Endodermal cell (in vitro differentiated cells): ENCODE results near the gene DENND1A. TPM values are rescaled to one million over a fixed set of nuclear protein-coding genes. Genes with fewer than 3 reads are reported as not detected.

Experiments used
- DNase-seq: peaks from one replicate; pipeline ENCODE4 v3.0.0-alpha.2; 2017
- H3K27ac ChIP-seq: 2 replicates; pipeline ENCODE4 v1.5.1; 2013; ENCODE audit warnings: mild to moderate bottlenecking, low read depth, low read length, moderate library complexity
- H3K27me3 ChIP-seq: 2 replicates; pipeline ENCODE4 v1.6.1; 2013; ENCODE audit warnings: mild to moderate bottlenecking, low read length, moderate library complexity; ENCODE audit not compliant: insufficient read depth, control insufficient read depth, poor library complexity, severe bottlenecking
- H3K36me3 ChIP-seq: 2 replicates; pipeline ENCODE4 v1.7.0; 2013; ENCODE audit warnings: mild to moderate bottlenecking, low read length, moderate library complexity; ENCODE audit not compliant: control insufficient read depth, insufficient read depth
- H3K4me1 ChIP-seq: one replicate; pipeline ENCODE4 v1.7.0; 2013; ENCODE audit warnings: low read length; ENCODE audit not compliant: control insufficient read depth, insufficient read depth
- H3K4me3 ChIP-seq: 2 replicates; pipeline ENCODE4 v1.5.1; 2013; ENCODE audit warnings: mild to moderate bottlenecking, low read length, moderate library complexity
- H3K9ac ChIP-seq: 2 replicates; pipeline ENCODE4 v1.6.1; 2013; ENCODE audit warnings: mild to moderate bottlenecking, low read length, moderate library complexity; ENCODE audit not compliant: poor library complexity, severe bottlenecking; ENCODE audit errors: extremely low read depth
- H3K9me3 ChIP-seq: 2 replicates; pipeline ENCODE4 v1.6.1; 2013; ENCODE audit warnings: mild to moderate bottlenecking, low read length, moderate library complexity; ENCODE audit not compliant: control insufficient read depth
- H3K27ac Mint-ChIP-seq: 2 replicates; pipeline ENCODE4 v1.8.0; 2020; ENCODE audit warnings: mixed read lengths
- H3K27me3 Mint-ChIP-seq: 2 replicates; pipeline ENCODE4 v1.8.0; 2021; ENCODE audit warnings: mild to moderate bottlenecking, mixed read lengths; ENCODE audit not compliant: insufficient read depth
- H3K36me3 Mint-ChIP-seq: 2 replicates; pipeline ENCODE4 v1.8.0; 2020; ENCODE audit warnings: low read depth, mixed read lengths
- H3K4me1 Mint-ChIP-seq: 2 replicates; pipeline ENCODE4 v1.8.0; 2020; ENCODE audit warnings: mixed read lengths
- H3K4me3 Mint-ChIP-seq: 2 replicates; pipeline ENCODE4 v1.8.0; 2020; ENCODE audit warnings: mild to moderate bottlenecking, moderate library complexity, mixed read lengths
- H3K9me3 Mint-ChIP-seq: 2 replicates; pipeline ENCODE4 v1.8.0; 2020; ENCODE audit warnings: mild to moderate bottlenecking, mixed read lengths
- WGBS, 2 experiments: methylation state at CpG; one replicate each; pipeline versions ENCODE4 v1.1.5 to v1.1.7; 2013; ENCODE audit warnings: missing lambda C conversion rate in 2 of 2, mixed read lengths in 1 of 2; ENCODE audit not compliant: insufficient coverage in 1 of 2, insufficient read length in 1 of 2; 5-methylcytosine and 5-hydroxymethylcytosine counted together
- total RNA-seq, 2 donors: library from RNA; stranded (reverse); fragmentation: NEBNext Ultra II Directional in 1 of 2; extraction: Animal tissue kit (Norgen Biotek cat#: 25700) in 1 of 2; gene quantifications; 2 replicates in 1 of 2; 3 replicates in 1 of 2; pipeline ENCODE4 v1.2.1, GENCODE V29; 2021
- TF ChIP-seq, protein P1 (sequence below): fragments of 200-600 bp; sonication (generic); conservative IDR thresholded peaks from 2 replicates; pipeline ENCODE4 v1.5.0; 2021; ENCODE audit warnings: antibody characterized with exemption, mild to moderate bottlenecking

The DENND1A gene
- total RNA-seq, 2 donors from 2014 or later: 29.5 to 38.4 TPM

DNA sequence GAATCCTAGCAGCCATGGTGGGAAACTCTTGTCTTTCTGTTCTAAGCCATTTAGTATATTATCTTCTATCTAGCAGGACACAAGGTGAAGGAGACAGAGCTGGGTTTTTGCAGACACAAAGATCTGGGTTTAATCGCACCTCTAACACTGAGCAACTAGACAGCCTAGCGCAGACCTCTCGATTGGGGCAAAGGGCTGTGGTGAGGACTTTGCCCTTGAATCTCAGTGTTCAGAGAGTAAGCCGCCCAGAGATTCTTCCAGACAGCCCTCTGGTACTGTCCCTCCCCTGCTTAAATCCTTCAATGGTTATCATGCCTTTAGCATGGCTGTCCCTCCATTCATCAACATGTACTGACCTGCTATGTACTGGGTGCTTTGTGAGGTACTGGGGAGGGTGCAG, 445.8 kb downstream of the DENND1A start:
- peaks cover 67% of the 10 kb centered on the region for H3K4me1 Mint-ChIP-seq
- H3K27ac Mint-ChIP-seq: peak overlapping the region; percentile 68
- no peak overlapping the region for H3K4me3 ChIP-seq
- no peak for DNase-seq
- peaks cover 31% of the 10 kb centered on the region for H3K4me1 ChIP-seq
- no peaks in the 10 kb centered on the region for H3K36me3 Mint-ChIP-seq
- 90 to 91% methylated on average over 3 to 4 of the region's 4 CpGs for WGBS, 2 experiments
- H3K9me3 Mint-ChIP-seq: no peaks in the 10 kb centered on the region
- H3K36me3 ChIP-seq: no peaks in the 10 kb centered on the region
- no peak overlapping the region for H3K9ac ChIP-seq
- H3K27me3 ChIP-seq: no peaks in the 10 kb centered on the region
- H3K27ac ChIP-seq: no peak overlapping the region
- no peaks in the 10 kb centered on the region for H3K9me3 ChIP-seq
- no peaks in the 10 kb centered on the region for H3K27me3 Mint-ChIP-seq
- TF ChIP-seq, protein P1, sequence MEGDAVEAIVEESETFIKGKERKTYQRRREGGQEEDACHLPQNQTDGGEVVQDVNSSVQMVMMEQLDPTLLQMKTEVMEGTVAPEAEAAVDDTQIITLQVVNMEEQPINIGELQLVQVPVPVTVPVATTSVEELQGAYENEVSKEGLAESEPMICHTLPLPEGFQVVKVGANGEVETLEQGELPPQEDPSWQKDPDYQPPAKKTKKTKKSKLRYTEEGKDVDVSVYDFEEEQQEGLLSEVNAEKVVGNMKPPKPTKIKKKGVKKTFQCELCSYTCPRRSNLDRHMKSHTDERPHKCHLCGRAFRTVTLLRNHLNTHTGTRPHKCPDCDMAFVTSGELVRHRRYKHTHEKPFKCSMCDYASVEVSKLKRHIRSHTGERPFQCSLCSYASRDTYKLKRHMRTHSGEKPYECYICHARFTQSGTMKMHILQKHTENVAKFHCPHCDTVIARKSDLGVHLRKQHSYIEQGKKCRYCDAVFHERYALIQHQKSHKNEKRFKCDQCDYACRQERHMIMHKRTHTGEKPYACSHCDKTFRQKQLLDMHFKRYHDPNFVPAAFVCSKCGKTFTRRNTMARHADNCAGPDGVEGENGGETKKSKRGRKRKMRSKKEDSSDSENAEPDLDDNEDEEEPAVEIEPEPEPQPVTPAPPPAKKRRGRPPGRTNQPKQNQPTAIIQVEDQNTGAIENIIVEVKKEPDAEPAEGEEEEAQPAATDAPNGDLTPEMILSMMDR: no peak
- H3K4me3 Mint-ChIP-seq: no peak overlapping the region

DNA sequence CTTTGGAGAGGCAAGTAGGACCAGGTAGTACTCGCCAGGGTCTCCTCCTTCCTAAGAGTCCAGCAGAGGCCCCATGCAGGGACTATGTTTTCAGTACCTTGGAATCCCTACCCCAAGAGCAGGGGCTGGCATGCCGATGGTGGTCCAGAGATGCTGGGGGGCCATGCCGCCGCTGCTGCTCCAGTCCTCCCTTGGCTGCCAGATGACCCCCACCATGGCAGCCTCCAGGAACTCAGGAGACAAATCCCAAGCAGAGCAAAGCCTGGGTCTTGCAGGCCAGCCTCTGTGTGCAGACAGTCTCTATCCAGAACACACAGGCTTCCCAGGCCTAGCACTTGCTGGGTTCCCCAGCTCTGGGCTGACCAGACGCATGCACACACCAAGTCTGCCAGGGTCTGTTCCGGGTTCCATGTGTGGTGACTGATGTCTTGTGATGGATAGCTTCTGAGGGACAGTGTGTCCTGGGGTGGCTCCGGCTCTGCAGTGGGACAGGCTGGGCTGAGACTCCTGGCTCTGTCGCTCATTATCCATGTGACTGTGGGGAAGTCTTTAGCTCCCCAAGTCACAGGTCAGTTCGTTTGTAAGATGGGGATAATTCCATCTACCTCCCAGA, 446.6 kb downstream of the DENND1A start:
- Histone ChIP-seq H3K27me3 (no peaks in the 10 kb centered on the region), H3K9me3 (no peaks in the 10 kb centered on the region), H3K36me3 (no peaks in the 10 kb centered on the region), H3K9ac (no peak overlapping the region), H3K4me1 (peaks cover 26% of the 10 kb centered on the region), H3K27ac (no peak overlapping the region), H3K4me3 (peak overlapping the region; percentile 42)
- Mint-ChIP-seq H3K27me3 (no peaks in the 10 kb centered on the region), H3K9me3 (no peaks in the 10 kb centered on the region), H3K36me3 (no peaks in the 10 kb centered on the region), H3K4me3 (no peak overlapping the region), H3K27ac (peak overlapping the region; percentile 69), H3K4me1 (peaks cover 59% of the 10 kb centered on the region)
- 94% methylated on average over 9 of the region's 9 CpGs; no CpG with 5 or more reads in 1 of the 2 experiments for WGBS, 2 experiments
- TF ChIP-seq, protein P1: no peak
- peak; percentile 53 for DNase-seq

- no peak overlapping the region for H3K9ac ChIP-seq
- H3K27ac Mint-ChIP-seq: peak overlapping the region; percentile 69
- H3K27me3 ChIP-seq: no peaks in the 10 kb centered on the region
- H3K9me3 Mint-ChIP-seq: no peaks in the 10 kb centered on the region
- peak; percentile 85 for DNase-seq
- H3K9me3 ChIP-seq: no peaks in the 10 kb centered on the region
- H3K4me1 Mint-ChIP-seq: peaks cover 53% of the 10 kb centered on the region
- TF ChIP-seq, protein P1: peak; percentile 28
- H3K36me3 Mint-ChIP-seq: no peaks in the 10 kb centered on the region
- peaks cover 26% of the 10 kb centered on the region for H3K4me1 ChIP-seq
- H3K36me3 ChIP-seq: no peaks in the 10 kb centered on the region
- peak overlapping the region; percentile 9 for H3K4me3 Mint-ChIP-seq
- WGBS, 2 experiments: 90 to 100% methylated on average over 1 to 3 of the region's 3 CpGs
- H3K4me3 ChIP-seq: peak overlapping the region; percentile 42
- H3K27ac ChIP-seq: peak overlapping the region; percentile 2
- no peaks in the 10 kb centered on the region for H3K27me3 Mint-ChIP-seq
Observed at GRCh38 chr9:123482295-123482968, 447.5 kb downstream of the DENND1A start.
